Myometrial cell (primary cell): Measurements from ENCODE around the gene NPIPA7. TPM values are rescaled to one million over a fixed set of nuclear protein-coding genes. Genes with fewer than 3 reads are reported as not detected.

Experiments
- total RNA-seq: library from RNA; depleted of rRNA; stranded (reverse); fragments of >200 nt; gene quantifications from 2 replicates; pipeline ENCODE4 v1.2.3, GENCODE V29; 2015

The NPIPA7 gene
- total RNA-seq = 0.58 and 1.2 TPM in 2 replicates

DNA sequence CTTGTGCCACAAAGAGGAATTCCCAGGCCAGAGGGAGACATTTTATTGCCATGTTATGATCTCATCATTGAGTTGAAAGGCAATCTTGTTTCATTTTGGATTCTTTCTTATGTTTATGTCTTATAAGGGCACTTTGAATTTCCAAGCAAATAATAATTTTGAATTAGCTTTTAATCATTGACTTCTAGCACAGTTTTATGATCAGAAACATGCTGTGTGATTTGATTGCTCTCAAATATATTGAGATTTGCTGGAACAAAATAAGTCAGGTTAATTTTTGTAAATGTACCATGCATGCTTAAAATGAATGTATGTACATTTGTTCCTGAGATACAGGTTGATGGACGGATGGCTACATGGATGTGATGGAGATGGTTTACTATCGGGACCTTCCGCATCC is at the start of gene NPIPA7:
NPIPA7 (plus strand) TSS at position 301 of the 400 bp plus-strand sequence. CDS start 105 bp downstream, outside the sequence.

Other genes starting within 250 kb of the NPIPA7 start
- 0.18 and 4.0 TPM in 2 replicates for gene ABCC6, start 155.6 kb upstream of the NPIPA7 start, total RNA-seq
- gene NOMO3, start 146.6 kb upstream of the NPIPA7 start, total RNA-seq = 5.7 and 13.8 TPM in 2 replicates